Sigmoid colon (tissue), 7 donors: Measurements from ENCODE around the gene B3GLCT. TPM values are rescaled to one million over a fixed set of nuclear protein-coding genes. Genes with fewer than 3 reads are reported as not detected.

Experiments
- DNase-seq: peaks from one replicate; pipeline ENCODE4 v3.0.0-alpha.2; 2019
- H3K27ac ChIP-seq, 4 donors: fragments of 200-600 bp; sonication (generic); one replicate each; pipeline ENCODE4 v1.5.1; 2016 to 2019; ENCODE audit warnings: mild to moderate bottlenecking in 1 of 4
- H3K27me3 ChIP-seq, 3 donors: fragments of 200-600 bp; sonication (generic); one replicate each; pipeline ENCODE4 v1.5.1; 2019; ENCODE audit warnings: mild to moderate bottlenecking in 1 of 3
- H3K36me3 ChIP-seq, 4 donors: fragments of 200-600 bp; sonication (generic); one replicate each; pipeline ENCODE4 v1.5.1; 2016 to 2019
- H3K4me1 ChIP-seq, 4 donors: fragments of 200-600 bp; sonication (generic); one replicate each; pipeline ENCODE4 v1.5.1; 2017 to 2019
- H3K4me3 ChIP-seq, 4 donors: fragments of 200-600 bp; sonication (generic); one replicate each; pipeline ENCODE4 v1.5.1; 2017 to 2019; ENCODE audit warnings: mild to moderate bottlenecking in 2 of 4, moderate library complexity in 1 of 4
- H3K9me3 ChIP-seq, 4 donors: fragments of 200-600 bp in 3 of 4; sonication (generic) in 3 of 4; one replicate each; pipeline versions ENCODE4 v1.5.1 to v1.6.1; 2013 to 2019
- EP300 ChIP-seq, 4 donors: sonication (generic); formaldehyde crosslinking; IDR thresholded peaks; one replicate each; pipeline ENCODE4 v1.6.1; 2017; ENCODE audit warnings: antibody characterized with exemption in 4 of 4
- POLR2A ChIP-seq, 2 donors: fragments of 450-650 bp; IDR thresholded peaks; one replicate each; pipeline ENCODE4 v1.6.1; 2016; ENCODE audit warnings: antibody characterized with exemption in 2 of 2, mild to moderate bottlenecking in 2 of 2, moderate library complexity in 2 of 2
- POLR2AphosphoS5 ChIP-seq, 4 donors: sonication (generic); formaldehyde crosslinking; IDR thresholded peaks; one replicate each; pipeline ENCODE4 v1.6.1; 2017; ENCODE audit warnings: antibody characterized with exemption in 4 of 4
- WGBS, 2 donors: extraction: QIAGEN DNeasy Blood & Tissue Kit; methylation state at CpG; one replicate each; pipeline ENCODE4 v1.1.7; 2013; 5-methylcytosine and 5-hydroxymethylcytosine counted together
- intact Hi-C: fragments of 100-400 bp; cut with DNase I; formaldehyde crosslinking; loops from one replicate; pipeline ENCODE4 v1.15.1; 2023
- polyA plus RNA-seq, 3 donors: library from polyadenylated mRNA; stranded (reverse); fragments of 200-250 nt; gene quantifications; one replicate each; pipeline ENCODE4 v1.2.3, GENCODE V29; 2013
- total RNA-seq, 4 donors: library from RNA; depleted of rRNA; stranded (reverse); fragments of >200 nt; gene quantifications; one replicate each; pipeline ENCODE4 v1.1.0, GENCODE V29; 2016
- TF ChIP-seq, protein P1 (sequence below), 4 experiments: fragments of 450-650 bp in 3 of 4; fragments of 200-600 bp in 1 of 4; IDR thresholded peaks; one replicate each; pipeline ENCODE4 v1.5.1; 2016 to 2019; ENCODE audit warnings: antibody characterized with exemption in 4 of 4, mild to moderate bottlenecking in 3 of 4, moderate library complexity in 2 of 4
- donor health status: healthy with polysubstance abuse.
- donor health status: Bipolar disorder and iron deficiency.
- donor health status: healthy.

B3GLCT gene
- total and polyA plus RNA-seq, 7 donors = 0.60 to 7.5 (median 5.8) TPM

- no peak overlapping the region for H3K4me3 ChIP-seq
- H3K4me1 ChIP-seq = peaks cover 0 to 6% (median 0%) of the 10 kb centered on the region in 4 donors
- intact Hi-C loops = no loop called here
- no peaks in the 10 kb centered on the region for H3K9me3 ChIP-seq
- no peaks in the 10 kb centered on the region for H3K27me3 ChIP-seq
- H3K27ac ChIP-seq = no peak overlapping the region
- TF ChIP-seq EP300 (IDR thresholded peaks at IDR 0.05) (no peak), POLR2AphosphoS5 (IDR thresholded peaks at IDR 0.05) (no peak), POLR2A (IDR thresholded peaks at IDR 0.05) (no peak)
- TF ChIP-seq, protein P1, sequence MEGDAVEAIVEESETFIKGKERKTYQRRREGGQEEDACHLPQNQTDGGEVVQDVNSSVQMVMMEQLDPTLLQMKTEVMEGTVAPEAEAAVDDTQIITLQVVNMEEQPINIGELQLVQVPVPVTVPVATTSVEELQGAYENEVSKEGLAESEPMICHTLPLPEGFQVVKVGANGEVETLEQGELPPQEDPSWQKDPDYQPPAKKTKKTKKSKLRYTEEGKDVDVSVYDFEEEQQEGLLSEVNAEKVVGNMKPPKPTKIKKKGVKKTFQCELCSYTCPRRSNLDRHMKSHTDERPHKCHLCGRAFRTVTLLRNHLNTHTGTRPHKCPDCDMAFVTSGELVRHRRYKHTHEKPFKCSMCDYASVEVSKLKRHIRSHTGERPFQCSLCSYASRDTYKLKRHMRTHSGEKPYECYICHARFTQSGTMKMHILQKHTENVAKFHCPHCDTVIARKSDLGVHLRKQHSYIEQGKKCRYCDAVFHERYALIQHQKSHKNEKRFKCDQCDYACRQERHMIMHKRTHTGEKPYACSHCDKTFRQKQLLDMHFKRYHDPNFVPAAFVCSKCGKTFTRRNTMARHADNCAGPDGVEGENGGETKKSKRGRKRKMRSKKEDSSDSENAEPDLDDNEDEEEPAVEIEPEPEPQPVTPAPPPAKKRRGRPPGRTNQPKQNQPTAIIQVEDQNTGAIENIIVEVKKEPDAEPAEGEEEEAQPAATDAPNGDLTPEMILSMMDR (IDR thresholded peaks at IDR 0.05) = no peak
- no peak for DNase-seq
- no peaks in the 10 kb centered on the region for H3K36me3 ChIP-seq
- 93% methylated on average over 4 of the region's 4 CpGs for WGBS, 2 donors
Observed at GRCh38 chr13:31195616-31196015, 4.2 kb upstream of the B3GLCT start.

GRCh38 chr13:31196992-31197391, 2.8 kb upstream of the B3GLCT start:
- no peak for DNase-seq
- no peaks in the 10 kb centered on the region for H3K27me3 ChIP-seq
- intact Hi-C loops = no loop called here
- WGBS, 2 donors = 92 to 94% methylated on average over 6 of the region's 6 CpGs
- no peak overlapping the region for H3K27ac ChIP-seq
- H3K4me3 ChIP-seq = no peak overlapping the region
- H3K36me3 ChIP-seq = no peaks in the 10 kb centered on the region
- no peaks in the 10 kb centered on the region for H3K9me3 ChIP-seq
- TF ChIP-seq EP300 (IDR thresholded peaks at IDR 0.05) (no peak), POLR2A (IDR thresholded peaks at IDR 0.05) (no peak), POLR2AphosphoS5 (IDR thresholded peaks at IDR 0.05) (no peak)
- TF ChIP-seq, protein P1 (IDR thresholded peaks at IDR 0.05) = no peak
- H3K4me1 ChIP-seq = peaks cover 0 to 16% (median 10%) of the 10 kb centered on the region in 4 donors

GRCh38 chr13:31198519-31198918, 1.3 kb upstream of the B3GLCT start:
- TF ChIP-seq, protein P1 (IDR thresholded peaks at IDR 0.05) = no peak
- no peak for TF ChIP-seq POLR2AphosphoS5 (IDR thresholded peaks at IDR 0.05)
- no peak for TF ChIP-seq POLR2A (IDR thresholded peaks at IDR 0.05)
- no peak for TF ChIP-seq EP300 (IDR thresholded peaks at IDR 0.05)
- peaks cover 0 to 16% (median 10%) of the 10 kb centered on the region in 4 donors for H3K4me1 ChIP-seq
- H3K36me3 ChIP-seq = no peaks in the 10 kb centered on the region
- H3K27ac ChIP-seq = no peak overlapping the region
- intact Hi-C loops = no loop called here
- H3K4me3 ChIP-seq = no peak overlapping the region
- no peak for DNase-seq
- H3K9me3 ChIP-seq = no peaks in the 10 kb centered on the region
- H3K27me3 ChIP-seq = no peaks in the 10 kb centered on the region
- 79 to 87% methylated on average over 3 of the region's 3 CpGs for WGBS, 2 donors

GRCh38 chr13:31199527-31199848, 287 bp upstream of the B3GLCT start:
- Histone ChIP-seq H3K4me1 (peaks cover 0 to 16% (median 10%) of the 10 kb centered on the region in 4 donors), H3K27ac (peak overlapping the region; percentile 91 to 99 (median 96)), H3K36me3 (no peaks in the 10 kb centered on the region), H3K27me3 (no peaks in the 10 kb centered on the region), H3K4me3 (peak overlapping the region; percentile 57 to 88 (median 80)), H3K9me3 (no peaks in the 10 kb centered on the region)
- DNase-seq = no peak
- intact Hi-C loops = no loop called here
- TF ChIP-seq POLR2A (IDR thresholded peaks at IDR 0.05) (no peak), POLR2AphosphoS5 (IDR thresholded peaks at IDR 0.05) (no peak), EP300 (IDR thresholded peaks at IDR 0.05) (no peak)
- TF ChIP-seq, protein P1 (IDR thresholded peaks at IDR 0.05) = no peak
- WGBS, 2 donors = 3 to 5% methylated on average over 15 of the region's 15 CpGs

- no peaks in the 10 kb centered on the region for H3K36me3 ChIP-seq
- H3K27ac ChIP-seq = peak overlapping the region; percentile 91 to 99 (median 96)
- no peaks in the 10 kb centered on the region for H3K9me3 ChIP-seq
- no peaks in the 10 kb centered on the region for H3K27me3 ChIP-seq
- peak; percentile 72 for DNase-seq
- intact Hi-C loops = loop anchor here (1.0 to 10.0 kb wide), 2 partner anchors 38 to 224 kb away; no protein-coding TSS in a partner anchor
- WGBS, 2 donors = 1% methylated on average over 34 of the region's 34 CpGs
- peaks cover 0 to 16% (median 10%) of the 10 kb centered on the region in 4 donors for H3K4me1 ChIP-seq
- peak overlapping the region; percentile 57 to 88 (median 80) for H3K4me3 ChIP-seq
- no peak for TF ChIP-seq POLR2A (IDR thresholded peaks at IDR 0.05)
- no peak for TF ChIP-seq EP300 (IDR thresholded peaks at IDR 0.05)
- no peak for TF ChIP-seq POLR2AphosphoS5 (IDR thresholded peaks at IDR 0.05)
- TF ChIP-seq, protein P1 (IDR thresholded peaks at IDR 0.05) = no peak
Observed at GRCh38 chr13:31200637-31200971, 829 bp downstream of the B3GLCT start.
